GM19397 (cell line): ENCODE data around the gene SORBS1.

Experiments used
- ATAC-seq: cut with Tn5 transposase; IDR thresholded peaks from one replicate; pipeline ENCODE4 v1.9.1; 2021; ENCODE audit warnings: mild to moderate bottlenecking, moderate library complexity; ENCODE audit not compliant: unreplicated experiment

The SORBS1 gene

GRCh38 chr10:95416270-95416669, 144.9 kb downstream of the SORBS1 start:
- ATAC-seq: no peak

GRCh38 chr10:95415621-95416031, 145.5 kb downstream of the SORBS1 start:
- ATAC-seq: no peak

DNA sequence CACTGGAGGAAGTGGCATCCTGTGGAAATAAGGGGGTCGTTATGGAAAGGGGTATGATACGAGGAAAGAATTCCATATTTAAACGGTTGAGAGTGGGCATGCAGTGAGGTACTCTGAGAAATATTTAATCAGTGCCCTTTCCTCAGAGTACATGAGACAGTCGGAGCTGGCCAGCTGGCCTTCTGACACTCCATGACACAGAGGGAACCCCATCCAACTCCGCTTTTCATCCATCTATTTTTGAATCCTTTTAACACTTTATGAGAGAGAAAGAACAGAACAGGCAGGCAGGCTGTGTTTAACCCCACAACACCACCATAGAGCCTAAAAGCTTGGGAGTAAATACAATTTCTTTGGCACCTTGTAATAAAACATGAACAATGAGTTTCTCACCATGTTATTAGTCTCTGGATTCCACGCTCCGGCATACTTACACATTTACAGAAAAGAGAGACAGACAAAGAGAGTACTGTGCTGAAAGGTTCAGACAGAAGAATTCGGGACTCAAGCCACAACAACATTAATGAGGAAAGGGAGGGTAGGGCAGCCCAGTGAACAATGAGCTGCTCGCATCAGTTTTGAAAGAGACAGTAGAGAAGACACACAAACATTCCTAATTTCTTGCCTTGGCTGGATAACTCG, 146.2 kb downstream of the SORBS1 start:
- no peak for ATAC-seq

DNA sequence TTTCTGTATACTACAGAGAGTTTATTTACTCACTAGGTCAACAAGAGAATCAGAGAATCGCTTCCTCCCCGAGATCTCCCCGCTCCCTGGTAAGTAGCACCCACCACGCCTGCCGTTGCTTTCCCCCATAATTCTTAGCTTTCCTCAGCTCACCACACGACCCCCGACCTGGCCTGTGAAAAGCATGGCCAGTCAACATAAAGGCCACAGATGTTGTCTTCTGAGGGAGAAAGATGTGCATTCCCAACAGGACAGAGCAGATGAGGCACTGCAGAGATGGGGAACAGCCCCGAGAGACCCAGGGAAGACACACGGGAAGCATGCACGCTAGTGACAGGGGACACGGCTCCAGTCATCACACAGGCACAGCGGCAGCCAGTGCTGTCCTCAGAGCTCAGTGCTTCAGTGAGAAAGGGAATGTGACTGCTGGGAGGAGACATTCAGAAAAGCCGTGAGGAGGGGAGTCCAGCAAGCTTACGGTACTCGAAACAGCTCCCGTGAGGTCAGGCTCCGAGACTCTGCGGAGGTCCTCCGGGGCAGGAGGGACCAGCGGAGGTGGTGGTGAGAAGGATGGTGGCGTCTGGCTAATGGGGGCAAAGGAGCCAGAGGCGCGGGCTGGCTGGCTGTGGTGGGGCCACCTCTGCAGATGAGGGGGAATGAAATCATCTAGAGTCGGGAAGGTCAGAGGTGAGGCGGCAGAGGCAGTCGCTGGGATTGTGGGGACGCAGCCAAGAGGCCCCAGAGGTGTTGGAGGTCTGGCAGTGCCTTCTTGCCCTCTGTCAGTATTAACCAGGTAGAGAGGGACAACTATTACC, 146.9 kb downstream of the SORBS1 start:
- ATAC-seq: no peak

GRCh38 chr10:95413588-95413987, 147.6 kb downstream of the SORBS1 start:
- no peak for ATAC-seq

GRCh38 chr10:95411635-95412034, 149.5 kb downstream of the SORBS1 start:
- ATAC-seq: no peak

DNA sequence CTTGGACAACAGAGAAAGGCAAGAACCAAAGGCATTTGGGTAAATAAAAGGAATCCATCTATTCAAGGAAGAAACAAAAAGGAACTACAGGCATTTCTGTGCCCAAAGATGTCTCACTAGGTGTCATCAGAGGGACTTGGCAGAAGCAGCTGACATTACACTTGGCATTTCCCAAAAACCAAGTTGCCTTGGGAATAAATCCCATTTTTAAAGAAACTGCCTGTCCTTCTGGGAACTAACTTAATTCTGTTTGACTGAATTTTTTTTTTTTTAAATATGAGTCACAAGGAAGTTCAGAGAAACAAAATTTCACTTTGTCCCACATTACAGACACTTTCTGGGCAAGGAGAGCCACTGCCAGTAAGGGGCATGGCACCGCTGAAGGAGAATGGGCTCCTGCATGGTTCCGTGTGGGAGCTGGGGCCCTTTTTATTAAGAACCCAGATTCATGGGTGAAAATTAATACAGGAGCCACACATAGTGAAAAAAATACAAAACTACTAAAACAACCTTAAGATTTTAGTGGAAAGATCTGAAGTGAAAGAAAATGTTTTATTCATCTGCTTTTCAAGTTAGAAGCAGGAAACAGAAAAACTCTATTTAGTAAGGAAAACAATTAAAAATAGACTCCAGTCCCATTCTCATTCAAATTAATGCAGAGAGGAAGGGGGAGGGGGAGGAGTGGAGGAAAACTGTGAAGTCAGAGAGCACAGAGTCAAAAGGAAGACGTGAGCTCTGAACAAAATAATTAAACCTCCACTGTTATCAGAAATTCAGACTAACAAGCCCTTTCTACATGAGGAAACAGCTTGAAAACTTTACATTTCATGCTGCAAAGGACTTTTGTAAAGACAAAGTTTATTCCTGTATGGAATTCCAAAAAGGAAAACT, 151.9 kb downstream of the SORBS1 start:
- ATAC-seq: no peak

DNA sequence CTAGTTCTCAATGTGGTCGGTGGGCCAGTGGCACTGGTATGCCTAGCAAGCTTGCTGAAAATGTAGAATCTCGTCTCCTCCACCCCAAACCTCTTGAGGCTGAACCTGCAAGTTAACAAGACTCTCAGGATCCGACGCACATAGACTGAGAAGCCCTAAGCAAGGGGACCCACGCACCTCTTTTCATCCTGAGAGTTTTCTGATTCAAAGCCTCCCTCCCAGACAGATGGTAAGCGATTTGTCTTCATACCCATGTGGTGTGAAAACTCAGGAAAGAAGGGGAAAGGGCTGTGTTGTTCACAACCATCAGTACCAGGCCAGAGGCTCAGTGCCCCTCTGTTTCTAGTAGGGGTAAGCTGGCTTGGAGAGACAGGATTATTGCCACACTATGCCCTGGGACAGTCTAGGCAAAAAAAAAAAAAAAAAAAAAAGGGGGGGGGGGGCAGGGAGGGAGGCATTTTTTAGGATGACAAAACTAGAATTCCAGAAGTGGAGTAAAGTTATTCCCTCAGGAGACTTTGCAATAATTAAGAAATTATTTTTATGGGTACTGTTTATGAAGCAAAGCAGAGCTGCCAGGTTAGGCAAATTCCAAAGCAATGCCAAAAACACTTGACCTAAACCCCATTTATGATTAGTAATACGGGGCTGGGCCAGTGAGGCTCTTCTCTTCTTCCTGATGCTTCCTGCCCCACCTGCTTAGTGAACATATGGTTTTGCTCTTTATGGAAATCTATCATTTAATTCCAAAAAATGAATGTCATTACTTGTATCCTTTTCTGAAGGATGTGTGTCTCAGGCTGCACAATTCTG, 152.8 kb downstream of the SORBS1 start:
- no peak for ATAC-seq

GRCh38 chr10:95407546-95407945, 153.6 kb downstream of the SORBS1 start:
- no peak for ATAC-seq

DNA sequence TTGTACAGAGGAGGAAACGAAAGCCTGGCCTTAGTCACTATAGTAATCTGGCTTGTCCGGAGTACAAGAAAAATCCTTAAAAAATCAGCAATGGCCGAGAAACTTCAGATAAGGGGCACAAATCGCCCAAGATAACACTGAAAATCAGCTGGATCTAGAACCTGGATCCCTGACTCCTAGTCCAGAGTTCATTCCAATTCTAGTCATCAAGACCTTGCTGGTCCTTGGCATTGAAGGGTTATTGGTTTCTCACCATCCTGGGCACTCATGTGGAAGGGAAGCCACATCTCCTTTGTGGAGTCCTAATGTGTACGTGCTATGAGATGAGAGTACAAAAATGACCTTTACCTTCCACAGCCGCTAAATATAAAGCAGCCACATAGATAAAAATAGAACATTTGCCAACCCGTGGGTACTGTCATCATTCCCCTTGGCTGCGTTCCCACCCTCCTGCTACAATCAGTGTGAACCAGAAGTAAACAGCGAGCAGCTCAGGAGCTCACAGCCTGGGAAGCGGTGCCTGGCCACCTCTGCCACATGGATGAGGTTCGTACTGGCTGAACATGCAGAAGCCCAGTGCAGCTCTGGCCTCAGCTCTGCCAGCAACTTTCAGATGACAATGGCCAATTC, 154.4 kb downstream of the SORBS1 start:
- no peak for ATAC-seq

- no peak for ATAC-seq
Measured at GRCh38 chr10:95405655-95406054, 155.5 kb downstream of the SORBS1 start.

- no peak for ATAC-seq
Measured at GRCh38 chr10:95404864-95405263, 156.3 kb downstream of the SORBS1 start.

- ATAC-seq: no peak
Measured at GRCh38 chr10:95404462-95404858, 156.7 kb downstream of the SORBS1 start.

- no peak for ATAC-seq
Measured at GRCh38 chr10:95403700-95404461, 157.3 kb downstream of the SORBS1 start.

GRCh38 chr10:95401704-95402469, 159.3 kb downstream of the SORBS1 start:
- ATAC-seq: no peak

DNA sequence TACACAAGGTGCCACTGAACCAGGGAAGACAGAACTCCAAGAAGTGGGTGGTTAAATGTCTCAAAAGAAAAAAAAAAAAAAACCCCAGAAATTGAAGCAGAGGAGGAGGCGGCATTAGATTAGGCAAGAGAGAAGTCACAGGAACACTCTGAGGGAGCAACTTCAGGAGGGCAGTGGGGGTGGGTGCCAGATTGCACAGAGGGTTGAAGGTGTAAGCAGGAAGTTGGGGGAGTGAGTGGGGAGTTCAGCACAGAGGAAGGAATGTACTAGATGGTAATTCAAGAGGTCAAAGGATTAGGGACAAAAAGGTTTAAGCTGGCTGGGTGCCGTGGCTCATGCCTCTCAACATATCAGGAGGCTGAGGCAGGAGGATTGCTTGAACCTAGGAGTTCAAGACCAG, 160.4 kb downstream of the SORBS1 start:
- no peak for ATAC-seq

DNA sequence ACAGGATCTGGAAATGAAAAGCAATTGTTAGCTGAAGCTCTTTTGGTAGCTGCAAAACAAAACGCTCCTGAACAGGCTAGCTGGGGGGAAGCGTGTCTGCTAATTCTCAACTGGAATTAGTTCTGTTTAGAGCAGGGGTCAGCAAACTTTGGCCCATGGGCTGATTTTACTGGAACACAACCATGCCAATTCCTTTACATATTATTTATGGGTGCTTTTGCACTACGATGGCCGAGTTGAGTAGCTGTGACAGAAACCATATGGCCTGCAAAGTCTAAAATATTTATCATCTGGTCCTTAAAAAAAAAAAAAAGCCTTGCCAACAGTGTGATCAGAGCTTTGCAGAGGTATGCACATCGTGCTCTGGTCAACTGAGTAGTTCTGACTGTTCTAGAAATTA, 162.0 kb downstream of the SORBS1 start:
- ATAC-seq: no peak

DNA sequence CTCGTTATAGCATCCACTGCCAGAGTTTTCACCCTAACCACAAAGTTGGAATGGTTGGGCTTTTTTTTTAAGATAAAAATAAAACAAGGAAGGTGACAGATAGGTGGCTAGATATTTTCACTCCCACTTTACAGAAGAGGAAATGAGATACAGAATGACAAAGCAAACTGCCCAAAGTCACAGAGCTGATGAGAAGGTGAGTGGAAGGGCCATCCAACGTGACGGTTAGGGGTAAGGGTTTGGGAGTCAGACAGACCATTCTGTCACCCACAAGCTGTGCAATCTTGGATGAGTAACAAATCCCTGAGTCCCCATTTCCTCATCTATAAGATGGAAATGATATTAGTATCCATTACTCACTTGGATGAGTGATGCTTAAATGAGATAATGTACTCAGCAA, 163.4 kb downstream of the SORBS1 start:
- ATAC-seq: no peak

- ATAC-seq: no peak
Measured at GRCh38 chr10:95395947-95396449, 165.2 kb downstream of the SORBS1 start.
